Ovary (tissue), 3 donors: ENCODE measurements around the gene BORCS6.

Experiments used
- CTCF ChIP-seq, 3 donors: fragments of 450-650 bp in 2 of 3; fragments of 200-600 bp in 1 of 3; IDR thresholded peaks; one replicate each; pipeline versions ENCODE4 v1.5.1 to v1.8.0; 2016 to 2022; ENCODE audit warnings: antibody characterized with exemption in 3 of 3, mild to moderate bottlenecking in 1 of 3
- POLR2A ChIP-seq: fragments of 450-650 bp; IDR thresholded peaks from one replicate; pipeline ENCODE4 v1.6.1; 2017; ENCODE audit warnings: antibody characterized with exemption, mild to moderate bottlenecking, moderate library complexity
- donor health status: DM: no; HTN: no; CAD: no.

- TF ChIP-seq CTCF (IDR thresholded peaks at IDR 0.05): no peak
- TF ChIP-seq POLR2A: no peak
Observed at GRCh38 chr17:8210761-8211458, 20.9 kb upstream of the BORCS6 start.
